Islet of Langerhans (tissue), 1 donor: Measurements from ENCODE around the gene NFATC3.
"Not testable (repeated sequence)": the region's sequence is repeated elsewhere in the genome, so short reads cannot be mapped to it uniquely, and the experiment has no call there.

Source experiments
- FAIRE-seq: peaks from one replicate; lab custom pipeline; 2011; peaks lifted over from hg19 to GRCh38; lab: Jason Lieb, UNC

Gene NFATC3

DNA sequence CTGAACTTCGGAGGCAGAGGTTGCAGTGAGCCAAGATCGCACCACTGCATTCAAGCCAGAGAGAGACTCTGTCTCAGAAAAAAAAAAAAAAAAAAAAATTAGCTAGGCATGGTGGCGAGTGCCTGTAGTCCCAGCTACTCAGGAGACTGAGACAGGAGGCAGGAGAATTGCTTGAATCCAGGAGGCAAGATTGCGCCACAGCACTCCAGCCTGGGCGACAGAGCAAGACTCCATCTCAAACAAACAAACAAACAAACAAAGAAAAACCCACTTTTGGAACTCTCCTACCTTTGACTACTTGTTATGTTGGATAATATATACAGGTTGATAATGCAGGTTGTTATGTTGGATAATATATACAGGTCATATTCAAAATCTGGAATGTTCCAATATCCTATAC lies 35.3 kb downstream of the NFATC3 start:
- not testable (repeated sequence) for FAIRE-seq

DNA sequence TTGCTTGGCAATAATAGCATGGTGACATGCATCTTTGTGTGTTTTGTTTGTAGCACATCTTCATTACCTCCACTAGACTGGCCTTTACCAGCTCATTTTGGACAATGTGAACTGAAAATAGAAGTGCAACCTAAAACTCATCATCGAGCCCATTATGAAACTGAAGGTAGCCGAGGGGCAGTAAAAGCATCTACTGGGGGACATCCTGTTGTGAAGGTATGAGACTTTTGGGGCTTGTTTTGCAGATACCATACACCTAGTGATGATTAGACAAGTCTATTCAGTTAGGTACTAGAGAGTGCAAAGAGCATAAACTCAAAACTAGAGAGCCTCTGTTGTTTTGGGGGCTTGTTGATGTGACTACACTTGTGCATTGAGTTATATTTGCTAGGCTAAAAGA lies 41.2 kb downstream of the NFATC3 start:
- FAIRE-seq, result no peak

DNA sequence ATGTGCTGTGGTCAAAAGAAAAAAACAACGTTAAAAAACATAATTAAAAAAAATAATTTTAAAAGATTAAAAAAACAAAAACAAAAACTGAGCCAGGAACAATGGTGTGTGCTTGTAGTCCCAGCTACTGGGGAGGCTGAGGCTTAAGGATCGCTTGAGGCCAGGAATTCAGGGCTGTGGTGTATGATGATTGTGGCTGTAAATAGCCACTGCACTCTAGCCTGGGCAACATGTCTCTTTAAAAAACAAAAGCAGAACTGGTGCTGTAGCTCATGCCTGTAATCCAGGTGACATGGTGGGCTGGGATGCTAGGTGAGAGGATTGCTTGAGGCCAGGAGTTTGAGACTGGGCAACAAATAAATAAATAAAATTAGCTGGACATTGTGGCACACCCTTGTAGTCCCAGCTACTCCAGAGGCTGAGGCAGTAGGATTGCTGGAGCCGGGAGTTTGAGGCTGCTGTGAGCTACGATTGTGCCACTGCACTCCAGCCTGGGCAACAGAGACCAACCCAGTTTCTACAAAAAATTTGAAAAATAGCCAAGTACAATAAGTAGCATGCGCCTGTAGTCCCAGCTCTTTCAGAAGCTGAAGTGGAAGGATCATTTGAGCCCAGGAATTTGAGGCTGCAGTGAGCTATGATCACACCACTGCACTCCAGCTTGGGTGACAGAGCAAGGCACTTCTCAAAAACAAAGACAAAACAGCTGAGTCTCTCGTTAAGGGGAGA lies 43.6 kb downstream of the NFATC3 start:
- no peak for FAIRE-seq

DNA sequence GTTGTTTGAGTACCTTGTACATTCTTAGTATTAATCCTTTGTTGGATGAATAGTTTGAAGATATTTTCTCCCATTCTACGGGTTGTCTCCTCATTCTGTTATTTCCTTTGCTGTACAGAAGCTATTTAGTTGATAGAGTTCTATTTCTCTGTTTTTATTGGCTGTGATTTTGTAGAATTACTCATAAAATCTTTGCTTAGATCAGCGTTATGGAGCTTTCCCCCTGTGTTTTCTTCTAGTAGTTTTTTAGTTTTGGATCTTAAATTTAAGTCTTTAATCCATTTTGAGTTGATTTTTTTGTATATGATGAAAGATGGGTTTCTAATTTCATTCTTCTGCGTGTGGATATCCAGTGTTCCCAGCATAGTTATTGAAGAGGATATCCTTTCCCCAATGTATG lies 45.4 kb downstream of the NFATC3 start:
- no peak for FAIRE-seq

DNA sequence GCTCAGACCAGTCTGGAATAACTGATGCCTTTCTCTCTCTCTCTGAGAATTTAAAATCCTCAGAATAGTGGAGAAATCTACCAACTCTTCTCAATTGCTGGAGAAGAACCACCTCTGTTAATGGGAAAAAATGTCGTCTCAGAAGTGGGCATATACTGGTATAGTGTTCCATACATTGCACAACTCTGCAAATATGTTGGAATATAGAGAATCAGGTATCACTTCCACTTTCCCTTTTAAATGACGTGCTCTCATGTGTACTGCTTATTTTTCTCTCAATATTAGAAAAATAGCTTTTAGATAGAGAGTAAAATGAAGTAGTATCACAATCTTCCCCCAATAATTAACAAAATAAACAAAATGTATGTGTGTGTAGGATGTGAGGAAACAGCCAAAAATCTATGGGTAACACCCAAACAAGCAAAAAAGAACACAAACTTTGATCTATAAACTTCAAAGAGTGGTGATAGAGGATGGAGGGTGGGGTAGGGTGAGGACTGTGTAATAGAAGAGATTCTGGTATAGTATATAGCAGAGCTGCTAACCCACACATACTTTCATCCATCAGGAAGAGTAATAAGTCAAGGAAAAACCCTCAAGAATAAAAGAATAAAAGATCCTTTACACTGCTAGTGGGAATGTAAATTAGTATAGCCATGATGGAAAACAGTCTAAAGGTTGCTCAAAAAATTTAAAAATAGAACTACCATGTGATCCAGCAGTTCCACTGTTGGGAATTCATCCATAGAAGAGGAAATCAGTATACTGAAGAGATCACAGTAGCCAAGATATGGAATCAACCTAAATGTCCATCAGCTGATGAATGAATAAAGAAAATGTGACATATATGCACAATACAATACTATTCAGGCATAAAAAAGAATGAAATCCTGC lies 46.9 kb downstream of the NFATC3 start:
- FAIRE-seq, result no peak

DNA sequence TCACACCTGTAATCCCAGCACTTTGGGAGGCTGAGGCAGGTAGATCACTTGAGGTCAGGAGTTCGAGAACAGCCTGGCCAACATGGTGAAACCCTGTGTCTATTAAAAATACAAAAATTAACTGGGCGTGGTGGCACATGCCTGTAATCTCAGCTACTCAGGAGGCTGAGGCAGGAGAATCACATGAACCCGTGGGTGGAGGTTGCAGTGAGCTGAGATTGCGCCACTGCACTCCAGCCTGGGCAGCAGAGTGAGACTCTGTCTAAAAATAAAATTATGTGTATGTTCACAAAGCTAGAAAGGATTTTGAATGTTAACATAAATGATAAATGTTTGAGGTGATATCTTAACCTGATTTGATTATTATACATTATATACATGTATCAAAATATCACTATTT lies 47.8 kb downstream of the NFATC3 start:
- not testable (repeated sequence) for FAIRE-seq

DNA sequence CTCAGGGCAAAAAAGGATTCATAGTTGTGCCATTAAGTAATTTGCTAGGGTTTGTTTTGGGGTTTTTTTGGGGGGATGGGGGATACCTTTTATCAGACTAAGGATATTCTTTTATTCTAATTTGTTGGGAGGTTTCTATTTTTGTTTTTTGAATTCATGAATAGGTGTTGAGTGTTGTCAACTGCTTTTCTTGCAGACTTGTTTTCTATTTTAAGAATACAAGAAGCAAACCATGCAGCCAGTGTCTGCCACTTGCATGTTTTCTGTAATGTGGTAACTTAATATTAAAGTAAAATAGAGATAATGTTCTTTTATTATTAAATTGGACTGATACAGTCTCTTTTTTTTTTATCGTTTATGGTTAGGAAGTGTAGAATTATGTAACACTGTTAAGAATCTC lies 49.5 kb downstream of the NFATC3 start:
- no peak for FAIRE-seq

DNA sequence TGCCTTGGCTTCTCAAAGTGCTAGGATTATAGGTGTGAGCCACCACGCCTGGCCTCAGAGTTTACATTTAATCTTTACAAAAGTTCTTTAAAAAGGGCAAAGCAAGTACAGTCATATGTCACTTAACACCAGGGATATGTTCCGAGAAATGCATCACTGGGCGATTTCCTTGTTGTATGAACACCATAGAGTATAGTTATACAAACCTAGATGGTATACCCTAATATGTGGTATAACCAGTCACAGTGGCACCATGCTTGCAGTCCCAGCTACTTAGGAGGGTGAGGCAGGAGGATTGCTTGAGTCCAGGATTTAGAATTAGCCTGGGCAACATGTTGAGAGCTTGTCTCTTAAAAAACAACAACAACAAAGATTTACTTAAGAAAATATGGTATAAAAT lies 51.3 kb downstream of the NFATC3 start:
- no peak for FAIRE-seq

DNA sequence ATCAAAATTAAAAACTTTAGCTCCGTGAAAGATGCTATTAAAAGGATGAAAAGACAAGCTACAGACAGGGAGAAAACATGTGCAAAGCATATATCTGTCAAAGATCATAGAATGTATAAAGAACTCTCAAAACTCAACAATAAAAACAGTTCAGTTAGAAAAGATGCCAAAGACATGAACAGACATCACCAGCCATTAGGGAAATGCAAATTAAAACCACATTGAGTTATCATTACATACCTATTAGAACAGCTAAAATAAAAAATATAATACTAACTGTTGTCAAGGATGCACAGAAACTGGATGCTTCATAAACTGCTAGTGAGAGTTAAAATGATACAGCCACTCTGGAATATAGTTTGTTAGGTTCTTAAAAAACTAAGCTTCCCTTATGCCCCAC lies 58.8 kb downstream of the NFATC3 start:
- FAIRE-seq, result no peak

DNA sequence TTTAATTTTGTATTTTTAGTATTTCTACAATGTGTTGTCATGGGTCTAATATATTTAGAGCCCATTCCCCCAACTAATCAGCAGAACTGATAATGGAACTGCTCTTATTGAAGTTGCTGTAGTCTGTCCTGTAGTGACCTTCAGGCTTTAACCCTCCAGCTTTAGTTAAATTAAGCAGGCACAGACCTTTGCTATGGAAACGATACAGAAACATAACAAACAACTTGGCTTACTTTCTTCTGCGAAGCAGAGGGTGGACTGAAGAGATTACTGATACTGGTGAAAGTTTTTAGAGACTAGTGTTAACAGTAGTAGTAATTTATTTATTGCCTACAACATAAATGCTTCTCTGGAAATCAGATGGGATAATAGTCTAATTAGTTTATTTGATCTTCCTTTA lies 61.4 kb downstream of the NFATC3 start:
- peak; percentile 68 for FAIRE-seq

DNA sequence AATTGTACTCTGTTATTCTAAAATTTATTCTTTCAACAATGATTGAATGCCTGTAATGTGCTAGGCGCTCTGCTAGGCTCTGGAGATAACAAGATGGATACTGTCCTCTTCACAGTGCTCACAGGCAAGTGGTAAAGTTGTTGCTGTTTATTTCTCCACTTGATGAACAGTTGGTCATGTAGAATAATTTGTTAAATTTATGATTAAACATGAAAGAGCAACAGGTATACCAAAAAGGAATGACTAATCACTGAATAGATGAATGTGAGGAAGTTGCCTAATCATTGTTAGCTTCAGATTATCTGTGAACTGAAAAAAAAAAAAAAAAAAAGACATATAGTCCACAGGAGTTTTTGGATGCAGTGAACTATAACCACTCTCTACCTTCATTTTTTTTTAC lies 62.3 kb downstream of the NFATC3 start:
- peak; percentile 5 for FAIRE-seq

DNA sequence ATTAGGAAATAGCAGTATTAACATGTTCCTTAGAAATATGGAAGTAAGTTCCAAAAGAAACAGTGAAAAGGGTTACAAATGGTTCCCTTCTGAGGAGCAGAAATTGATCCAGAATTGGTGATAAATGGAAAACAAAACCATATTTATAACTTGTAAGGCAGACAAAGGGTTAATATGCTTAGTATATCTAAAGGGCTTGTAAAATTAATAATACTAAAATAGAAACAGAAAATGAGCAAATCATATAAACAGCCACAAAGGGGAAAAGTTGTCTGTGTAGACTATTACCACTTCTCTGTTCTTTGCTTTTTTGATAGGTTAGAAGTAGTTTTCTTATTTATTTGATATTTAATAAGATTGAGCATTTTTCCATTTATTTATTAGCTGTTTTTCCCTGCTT lies 64.4 kb downstream of the NFATC3 start:
- FAIRE-seq, result no peak

DNA sequence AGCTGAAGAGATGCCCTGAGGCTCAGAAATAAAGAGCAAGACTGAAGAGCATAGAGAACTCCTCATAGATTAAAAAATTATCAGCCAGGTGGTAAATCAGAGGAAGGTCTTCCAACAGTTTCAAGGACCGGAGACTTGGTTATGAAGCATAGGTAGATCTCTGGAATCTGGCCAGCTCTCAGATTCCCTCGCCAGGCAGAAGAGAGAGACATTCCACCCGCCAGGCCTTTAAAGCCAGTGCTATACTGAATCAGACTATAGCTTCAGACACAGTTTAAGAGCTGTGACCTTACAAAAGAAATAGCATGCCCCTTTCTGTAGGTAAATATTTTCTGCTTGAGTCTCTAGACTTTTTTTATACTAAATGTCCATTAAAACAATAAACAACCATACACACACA lies 70.3 kb downstream of the NFATC3 start:
- FAIRE-seq, result no peak

DNA sequence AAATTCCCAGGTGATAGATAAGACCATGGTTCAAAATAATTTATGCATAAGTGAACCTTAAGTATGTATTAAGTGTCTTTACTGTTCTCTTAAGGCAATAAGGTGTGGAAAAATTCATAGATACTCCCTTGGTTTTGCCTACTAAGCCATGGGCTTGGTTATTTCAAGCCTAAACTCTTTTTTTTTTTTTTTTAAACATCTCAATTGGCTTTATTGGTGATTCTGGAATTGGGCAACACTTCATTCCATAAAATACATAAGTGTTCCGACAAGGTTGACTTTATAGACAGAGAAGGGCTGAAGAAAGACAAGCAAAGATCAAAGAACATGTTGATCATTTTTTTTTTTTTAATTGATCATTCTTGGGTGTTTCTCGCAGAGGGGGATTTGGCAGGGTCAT lies 77.2 kb downstream of the NFATC3 start:
- FAIRE-seq, result no peak

DNA sequence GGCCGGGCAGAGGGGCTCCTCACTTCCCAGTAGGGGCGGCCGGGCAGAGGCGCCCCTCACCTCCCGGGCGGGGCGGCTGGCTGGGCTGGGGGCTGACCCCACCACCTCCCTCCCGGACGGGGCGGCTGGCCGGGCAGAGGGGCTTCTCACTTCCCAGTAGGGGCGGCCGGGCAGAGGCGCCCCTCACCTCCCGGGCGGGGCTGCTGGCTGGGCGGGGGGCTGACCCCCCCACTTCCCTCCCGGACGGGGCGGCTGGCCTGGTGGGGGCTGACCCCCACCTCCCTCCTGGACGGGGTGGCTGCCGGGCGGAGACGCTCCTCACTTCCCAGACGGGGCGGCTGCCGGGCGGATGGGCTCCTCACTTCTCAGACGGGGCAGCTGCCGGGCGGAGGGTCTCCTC lies 78.1 kb downstream of the NFATC3 start:
- not testable (repeated sequence) for FAIRE-seq

DNA sequence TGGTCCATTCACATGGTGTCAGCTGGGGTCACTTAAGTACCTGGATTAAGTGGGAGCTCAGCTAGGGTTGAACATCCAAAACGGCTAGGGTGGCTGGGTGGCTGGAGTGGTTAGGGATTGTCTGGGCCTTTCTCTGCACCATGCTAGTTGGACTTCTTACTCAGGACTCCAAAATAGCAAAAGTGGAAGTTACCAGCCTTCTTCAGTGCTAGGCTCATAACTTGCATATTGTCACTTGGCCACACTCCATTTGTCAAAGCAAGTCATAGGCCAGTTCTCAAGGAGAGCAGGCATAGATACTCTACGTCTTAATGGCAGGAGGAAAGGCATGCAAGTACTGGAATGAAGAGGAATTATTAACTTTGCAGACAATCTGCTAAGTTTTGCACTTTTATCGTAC lies 81.1 kb downstream of the NFATC3 start:
- no peak for FAIRE-seq

DNA sequence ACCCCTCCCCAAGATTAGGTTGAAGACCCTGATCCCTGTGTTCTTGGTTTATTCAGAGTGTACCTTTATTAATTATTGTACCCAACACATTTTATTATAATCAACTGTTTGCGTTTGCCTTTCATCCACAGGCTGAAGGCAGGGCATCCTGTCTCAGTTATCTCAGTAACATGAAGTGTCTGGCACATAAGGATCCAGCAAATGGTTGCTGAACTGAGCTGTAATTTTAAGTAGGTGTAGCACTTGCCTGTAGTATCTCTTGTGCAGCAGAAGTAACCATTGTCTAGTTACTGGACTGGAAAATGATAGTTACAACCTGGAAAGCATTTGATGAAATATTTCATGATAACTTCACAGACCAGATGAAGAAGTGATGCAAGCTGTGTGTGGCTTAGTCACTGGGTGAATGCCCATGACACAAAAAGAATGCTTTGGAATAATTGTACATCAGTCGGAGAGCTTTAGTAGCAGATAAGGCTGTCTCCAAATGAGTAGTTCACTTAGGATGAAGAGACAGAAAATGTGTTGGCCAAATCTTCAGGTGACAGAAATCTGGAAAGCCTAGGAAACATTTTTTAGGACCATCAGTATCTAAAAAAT lies 94.1 kb downstream of the NFATC3 start:
- no peak for FAIRE-seq

DNA sequence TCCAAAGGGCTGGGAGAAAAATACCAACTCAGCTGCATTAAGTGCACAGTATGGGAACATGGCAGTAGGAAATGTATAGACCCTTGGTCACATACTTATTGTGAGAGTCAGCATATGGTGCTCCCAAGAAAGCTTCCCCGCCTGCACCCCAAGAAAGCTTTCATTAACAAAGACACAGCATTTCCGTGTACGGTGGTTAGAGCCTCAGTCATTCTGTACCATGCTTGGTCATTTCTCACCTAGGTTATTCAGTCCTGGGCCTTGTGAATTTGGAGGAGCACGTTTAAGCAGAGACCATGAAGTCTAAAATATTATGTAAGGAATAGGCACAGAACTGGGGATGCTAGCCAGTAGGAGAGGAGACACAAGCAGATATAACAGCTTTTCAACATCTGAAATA lies 94.7 kb downstream of the NFATC3 start:
- no peak for FAIRE-seq

DNA sequence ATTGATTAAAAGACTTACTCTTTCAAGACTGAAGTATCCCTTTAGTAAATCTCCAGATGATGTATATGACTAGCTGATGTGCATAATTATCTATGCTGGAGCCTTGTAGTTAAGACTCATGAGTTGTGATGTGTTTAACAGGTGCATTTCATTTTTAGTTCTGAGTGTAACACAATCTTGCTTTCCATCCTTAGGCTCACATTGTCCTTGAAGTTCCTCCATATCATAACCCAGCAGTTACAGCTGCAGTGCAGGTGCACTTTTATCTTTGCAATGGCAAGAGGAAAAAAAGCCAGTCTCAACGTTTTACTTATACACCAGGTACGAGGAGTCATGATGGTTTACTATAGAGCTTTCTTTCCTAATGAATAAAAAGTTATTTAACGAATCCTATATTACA lies 97.9 kb downstream of the NFATC3 start:
- FAIRE-seq, result no peak

DNA sequence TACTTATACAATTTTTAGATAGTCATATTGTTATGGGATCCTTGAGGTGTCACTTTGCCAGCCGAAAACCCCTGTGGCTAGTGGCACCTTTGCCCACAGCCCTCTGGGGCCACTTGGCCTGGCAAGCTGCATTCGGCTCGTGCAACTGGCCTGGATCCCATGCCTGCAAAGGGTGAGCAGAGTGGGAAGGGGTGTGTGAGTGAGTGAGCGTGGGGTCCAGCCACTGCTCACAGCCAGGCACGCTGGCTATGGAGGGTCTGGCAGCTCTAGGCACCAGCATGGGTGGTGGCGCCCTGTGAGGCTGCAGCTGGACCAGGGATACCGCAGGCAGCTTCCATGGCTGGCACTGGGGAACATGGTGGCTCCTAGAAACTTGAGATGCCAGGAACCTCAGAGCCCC lies 101.7 kb downstream of the NFATC3 start:
- no peak for FAIRE-seq

DNA sequence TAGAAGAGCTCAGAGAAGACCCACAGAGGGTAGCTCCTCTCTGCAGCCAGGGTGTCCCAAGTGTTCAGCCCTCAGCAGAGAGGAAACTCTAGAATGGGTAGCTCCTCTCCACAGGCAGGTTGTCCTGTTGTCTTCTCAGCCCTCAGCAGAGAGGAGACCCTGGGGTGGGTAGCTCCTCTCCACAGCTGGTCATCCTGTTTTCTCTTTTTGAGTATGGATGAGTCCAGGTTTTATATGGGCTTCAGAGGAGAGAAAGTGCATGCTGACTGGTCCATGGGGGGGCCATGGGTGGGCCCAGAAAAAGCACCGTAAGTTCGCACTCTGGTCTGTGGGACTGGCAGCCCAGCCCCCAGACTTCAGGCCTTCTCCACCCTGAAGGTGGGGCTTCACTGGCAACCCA lies 102.3 kb downstream of the NFATC3 start:
- FAIRE-seq, result no peak

DNA sequence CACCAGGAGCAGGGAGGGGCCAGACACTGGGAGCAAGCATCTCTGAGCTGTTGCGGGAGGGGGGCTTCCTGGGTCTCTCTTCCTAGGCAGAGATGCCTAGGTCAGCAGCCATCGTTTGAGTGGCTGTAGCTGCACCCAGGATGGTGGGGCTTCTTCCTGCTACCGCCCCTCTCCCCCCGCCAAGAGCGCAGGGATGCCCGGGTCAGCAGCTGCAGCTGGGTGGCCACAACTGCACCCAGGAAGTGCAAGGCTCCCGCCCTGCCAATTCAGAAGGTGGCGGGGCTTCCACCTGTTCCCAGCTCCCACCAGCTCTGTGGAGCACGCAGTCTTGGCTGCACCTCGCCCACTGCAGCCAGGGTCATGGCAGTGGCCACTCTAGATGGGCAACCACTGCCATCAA lies 103.0 kb downstream of the NFATC3 start:
- no peak for FAIRE-seq

DNA sequence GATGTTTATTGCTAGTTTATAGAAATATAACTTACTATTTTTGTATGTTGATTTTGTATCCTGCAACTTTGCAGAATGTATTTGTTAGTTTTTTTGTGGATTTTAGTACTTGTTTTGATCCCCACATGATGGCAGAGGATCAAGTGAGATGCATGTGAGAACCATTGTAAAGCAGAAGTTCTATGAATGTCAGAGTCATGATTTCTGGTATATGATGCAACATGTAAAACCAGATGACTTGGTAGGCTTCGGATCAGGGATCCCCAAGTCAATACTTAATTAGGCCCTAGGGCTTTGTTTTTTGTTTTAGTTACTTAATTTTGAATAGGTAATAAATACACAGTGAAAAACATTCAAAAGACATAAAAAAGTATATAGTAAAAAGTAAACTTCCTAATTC lies 104.9 kb downstream of the NFATC3 start:
- no peak for FAIRE-seq
